Stimulated activated CD8-positive, alpha-beta memory T cell treated with anti-CD3 and anti-CD28 coated beads, Interleukin-12 subunit alpha, Interleukin-12 subunit beta, amount 100 ng/mL, for 4 hours (primary cell): ENCODE measurements around the gene CYYR1.
"Not testable (repeated sequence)": the region's sequence is repeated elsewhere in the genome, so short reads cannot be mapped to it uniquely, and the experiment has no call there.

Source experiments
- DNase-seq: peaks from one replicate; pipeline ENCODE4 v3.0.0-alpha.2; 2020; ENCODE audit warnings: low read depth

Gene CYYR1

GRCh38 chr21:26489781-26490180 is 83.3 kb downstream of the CYYR1 start:
- no peak for DNase-seq

DNA sequence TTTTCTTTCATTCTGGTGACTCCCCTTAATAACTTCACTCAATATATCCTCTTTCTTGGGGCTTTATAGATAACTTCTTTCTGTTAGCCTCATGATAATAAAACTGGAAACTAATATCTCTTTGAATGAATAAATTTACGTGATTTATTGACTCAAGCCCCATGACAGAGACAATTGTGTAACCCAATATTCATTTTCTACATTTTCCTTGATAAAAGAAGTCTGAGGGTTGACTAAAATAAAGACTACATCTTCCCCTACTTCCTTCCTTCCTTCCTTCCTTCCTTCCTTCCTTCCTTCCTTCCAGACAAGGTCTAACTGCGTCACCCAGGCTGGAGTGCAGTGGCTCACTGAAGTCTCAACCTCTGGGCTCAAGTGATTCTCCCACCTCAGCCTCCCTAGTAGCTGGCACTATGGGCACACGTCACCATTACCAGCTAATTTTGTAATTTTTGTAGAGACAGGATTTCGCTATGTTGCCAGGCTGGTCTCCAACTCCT is 85.1 kb downstream of the CYYR1 start:
- DNase-seq: no peak

DNA sequence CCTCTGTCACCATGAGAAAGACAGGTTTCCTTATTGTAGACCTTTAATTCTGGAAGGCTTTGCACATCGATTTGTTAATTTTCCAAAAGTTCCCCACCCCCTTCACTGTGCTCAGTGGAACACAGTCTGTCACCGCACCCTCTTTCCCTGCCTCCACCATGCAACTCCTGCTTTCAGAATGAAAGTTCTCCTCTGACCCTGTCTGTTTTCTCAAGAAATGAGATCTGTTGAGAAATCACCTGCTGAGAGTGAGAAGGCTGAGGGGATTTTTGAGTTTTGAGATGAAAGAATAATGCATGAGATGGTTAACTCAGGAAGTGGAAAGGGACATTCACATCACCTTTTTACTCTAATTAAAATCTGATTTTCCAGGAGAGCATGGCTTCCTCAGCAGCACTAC is 99.6 kb downstream of the CYYR1 start:
- no peak for DNase-seq

DNA sequence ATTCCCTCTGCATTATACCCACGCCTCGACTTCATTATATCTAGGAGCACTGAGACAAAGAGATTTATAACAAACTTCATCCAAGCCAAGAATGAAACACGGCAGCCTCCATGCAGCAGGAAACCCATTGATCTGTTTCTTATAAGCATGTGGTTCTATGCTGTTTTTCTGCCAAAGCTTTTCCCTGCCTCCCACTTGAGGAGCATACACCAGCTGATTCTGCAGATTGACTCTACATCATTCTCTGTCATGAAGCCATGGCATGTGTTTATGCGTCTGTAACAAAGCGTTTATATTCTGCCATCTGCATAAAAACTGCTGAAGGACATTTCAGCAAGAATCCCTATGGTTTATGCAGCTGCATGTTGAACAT is 102.0 kb downstream of the CYYR1 start:
- DNase-seq: no peak

- no peak for DNase-seq
These were observed 102.6 kb downstream of the CYYR1 start for GRCh38 chr21:26470351-26471098.

GRCh38 chr21:26469789-26470188 is 103.3 kb downstream of the CYYR1 start:
- DNase-seq: no peak

- DNase-seq: no peak
These were observed 107.2 kb downstream of the CYYR1 start for GRCh38 chr21:26465916-26466315.

GRCh38 chr21:26461500-26461899 is 111.6 kb downstream of the CYYR1 start:
- DNase-seq: no peak

- no peak for DNase-seq
These were observed 112.5 kb downstream of the CYYR1 start for GRCh38 chr21:26460621-26461020.

- DNase-seq: not testable (repeated sequence)
These were observed 114.2 kb downstream of the CYYR1 start for GRCh38 chr21:26458854-26459253.

DNA sequence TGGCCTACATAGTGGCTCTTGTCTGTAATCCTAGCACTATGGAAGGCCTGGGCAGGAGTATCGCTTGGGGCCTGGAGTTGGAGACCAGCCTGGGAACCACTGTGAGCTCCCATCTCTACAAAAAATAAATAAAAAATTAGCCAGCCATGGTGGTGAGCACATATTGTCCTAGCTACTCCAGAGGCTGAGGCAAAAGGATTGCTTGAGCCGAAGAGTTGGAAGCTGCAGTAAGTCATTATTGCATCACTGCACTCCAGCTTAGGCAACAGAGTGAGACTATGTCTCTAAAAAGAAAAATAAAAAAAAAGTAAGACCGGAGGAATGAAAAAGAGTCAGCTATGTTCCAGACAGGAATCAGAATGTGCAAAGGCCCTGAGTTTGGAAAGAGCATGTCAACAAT is 115.3 kb downstream of the CYYR1 start:
- no peak for DNase-seq

DNA sequence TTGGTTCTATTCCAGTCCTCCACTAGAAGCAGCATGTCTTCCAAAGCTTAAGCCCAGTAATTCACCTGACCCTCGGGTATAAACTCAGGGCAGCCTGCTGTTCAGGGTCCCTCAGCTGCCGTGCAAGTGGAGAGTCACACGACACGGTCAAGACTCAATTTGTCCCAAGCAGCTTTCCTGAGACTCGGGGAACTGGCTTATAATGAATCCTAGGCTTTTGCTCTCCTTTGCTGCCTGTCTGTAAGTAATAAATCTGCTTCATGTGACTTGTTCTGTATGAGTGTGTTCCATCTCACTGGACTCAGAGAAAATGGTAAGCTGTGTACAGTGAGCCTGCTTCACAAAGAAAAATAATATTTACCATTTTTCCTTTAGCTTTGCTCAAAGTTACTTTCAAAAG is 119.8 kb downstream of the CYYR1 start:
- DNase-seq: no peak

DNA sequence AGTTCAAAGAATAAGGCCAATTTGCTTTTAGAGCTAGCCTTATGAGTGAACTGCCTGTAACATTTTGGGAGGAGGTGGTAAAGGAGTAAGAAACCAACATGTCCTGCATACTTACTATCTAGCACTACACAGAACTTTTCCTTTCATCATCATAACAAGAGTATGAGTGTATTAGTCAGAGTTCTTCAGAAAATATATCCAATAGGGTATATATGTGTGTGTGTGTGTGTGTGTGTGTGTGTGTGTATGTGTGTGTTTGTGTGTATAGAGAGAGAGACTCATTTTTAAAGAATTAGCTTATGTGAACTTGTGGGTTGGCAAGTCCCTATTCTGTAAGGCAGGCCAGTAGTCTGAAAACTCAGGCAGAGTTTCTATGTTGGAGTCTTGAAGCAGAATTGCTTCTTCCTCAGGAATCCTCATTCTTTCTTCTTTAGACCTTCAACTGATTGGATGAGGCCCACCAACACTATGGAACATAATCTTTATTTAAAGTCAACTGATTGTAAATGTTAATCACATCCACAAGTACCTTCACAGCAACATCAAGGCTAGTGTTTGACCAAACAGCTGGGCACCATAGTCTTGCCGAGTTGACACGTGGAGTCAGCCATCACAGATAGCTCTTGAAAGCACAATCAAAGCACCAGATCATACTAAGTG is 121.9 kb downstream of the CYYR1 start:
- no peak for DNase-seq

DNA sequence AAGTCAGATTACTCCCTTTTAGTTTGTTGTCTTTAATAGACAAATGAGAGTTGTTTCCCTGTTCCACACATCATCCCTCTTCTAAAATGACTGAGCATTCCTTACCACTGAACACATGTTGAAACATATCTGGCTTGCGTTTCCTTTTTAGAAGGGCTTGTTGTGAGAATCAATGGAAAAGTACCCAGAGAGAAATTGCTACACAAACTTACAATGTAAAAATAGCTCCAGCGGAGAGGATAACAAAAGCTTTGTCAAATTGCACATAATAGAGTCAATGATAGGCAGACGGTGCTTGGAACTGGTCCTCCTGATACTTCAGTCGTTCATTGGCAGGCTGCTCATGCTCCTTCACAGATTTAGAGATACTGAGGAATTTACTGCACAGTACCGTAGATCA is 123.9 kb downstream of the CYYR1 start:
- no peak for DNase-seq

DNA sequence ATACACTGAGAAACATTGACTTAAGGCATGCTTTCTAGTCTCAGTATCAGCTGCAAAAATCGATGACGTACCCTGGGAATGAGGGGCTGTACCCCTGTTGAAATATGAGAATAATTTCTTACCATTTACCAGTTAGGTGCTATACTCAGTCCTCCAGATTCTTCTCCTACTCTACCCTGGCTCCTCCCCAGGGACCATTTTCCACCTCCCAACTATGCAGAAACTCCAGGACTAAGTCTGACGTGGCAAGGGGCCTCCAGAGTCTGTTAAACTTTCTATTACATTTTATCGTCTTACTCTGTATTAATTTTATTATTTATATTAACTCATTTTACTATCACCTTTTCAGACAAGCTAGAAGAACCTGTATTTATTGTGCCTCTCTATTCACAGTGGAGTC is 124.3 kb downstream of the CYYR1 start:
- no peak for DNase-seq

GRCh38 chr21:26447932-26448475 is 125.1 kb downstream of the CYYR1 start:
- DNase-seq: no peak

- DNase-seq: no peak
These were observed 127.6 kb downstream of the CYYR1 start for GRCh38 chr21:26445440-26445839.

GRCh38 chr21:26444646-26445045 is 128.4 kb downstream of the CYYR1 start:
- DNase-seq: no peak

GRCh38 chr21:26443867-26444266 is 129.2 kb downstream of the CYYR1 start:
- DNase-seq: no peak

- no peak for DNase-seq
These were observed 129.8 kb downstream of the CYYR1 start for GRCh38 chr21:26443291-26443690.

- no peak for DNase-seq
These were observed 131.9 kb downstream of the CYYR1 start for GRCh38 chr21:26441149-26441548.

DNA sequence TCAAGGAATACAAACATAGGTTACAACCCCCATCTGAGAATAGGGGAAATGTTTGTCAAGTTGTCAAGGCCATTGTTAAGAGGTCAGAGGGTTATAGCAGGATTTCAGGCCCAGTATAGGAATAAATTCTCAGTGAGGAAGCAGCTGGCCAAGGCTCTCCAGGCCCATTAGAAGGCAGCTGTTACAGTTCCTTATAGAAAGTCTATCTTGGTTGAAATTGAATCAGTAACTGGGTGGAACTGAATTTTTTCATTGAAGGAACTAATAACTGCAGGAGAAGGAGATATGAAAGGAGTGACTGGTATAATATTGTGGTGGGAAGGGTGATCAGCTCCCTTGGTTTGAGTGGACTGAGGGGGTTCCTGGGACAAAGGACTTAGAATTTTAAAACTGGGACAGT is 134.1 kb downstream of the CYYR1 start:
- DNase-seq: no peak

DNA sequence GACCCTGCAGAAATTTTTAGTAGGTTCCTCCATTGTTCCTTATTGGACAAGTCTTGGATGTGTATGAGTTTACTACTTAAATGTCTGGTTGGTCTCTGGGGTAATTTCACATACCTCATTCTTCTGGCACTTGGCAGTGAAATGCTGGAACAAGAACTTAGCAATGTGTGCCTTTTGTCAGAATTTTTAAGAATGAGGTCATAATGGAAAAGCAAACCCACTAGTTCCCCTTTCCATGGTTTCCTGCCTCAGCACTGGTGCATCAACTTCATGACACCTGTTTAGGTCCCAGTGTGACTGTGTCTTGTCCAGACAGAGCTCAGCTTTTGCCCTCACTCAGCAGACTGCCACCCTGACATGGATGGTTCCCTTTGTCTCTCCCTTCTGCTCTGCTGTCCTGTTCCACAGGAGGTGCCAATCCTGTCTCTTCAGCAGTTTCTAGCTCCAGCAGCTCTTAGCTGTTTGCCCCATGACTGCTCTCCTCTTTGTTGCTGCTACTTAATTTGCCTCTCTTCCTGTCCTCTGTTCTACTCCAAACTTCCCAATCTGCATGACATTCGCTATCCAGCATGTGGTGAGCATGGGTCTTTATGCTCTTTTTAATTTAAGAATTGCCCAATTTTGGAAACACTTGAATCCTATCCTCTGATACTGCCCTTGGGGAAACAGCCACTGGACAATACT is 135.6 kb downstream of the CYYR1 start:
- DNase-seq: no peak
